ENCODE measurements around the gene TMEM94. TPM values are rescaled to one million over a fixed set of nuclear protein-coding genes. Genes with fewer than 3 reads are reported as not detected.

TMEM94 gene
- total RNA-seq, 1 experiment from 2014 or later: 61.4 TPM

- peaks cover 4 to 36% (median 29%) of the 10 kb centered on the region in 3 experiments; a peak in 6 of 7 replicates for H3K36me3 Mint-ChIP-seq (ENCODE audit: insufficient read depth in 1 of 3, low read depth in 3 of 3)
- H3K4me1 Mint-ChIP-seq: peaks cover 4 to 10% of the 10 kb centered on the region in 2 experiments; a peak in 3 of 4 replicates
- H3K27ac ChIP-seq (ENCODE audit: insufficient read length, low read depth, low read length): no peak overlapping the region
- WGBS (ENCODE audit: extremely low coverage, insufficient read length, low lambda C conversion rate): no CpG with 5 or more reads among the region's 4 CpGs
- H3T11ph ChIP-seq (ENCODE audit: low read length): no peak overlapping the region
- H3K4ac ChIP-seq (ENCODE audit: low read depth, low read length): no peak overlapping the region
- H3K79me2 ChIP-seq (ENCODE audit: insufficient read depth, low read length): no peaks in the 10 kb centered on the region; the same call in 1 of the 2 replicates
- H4K91ac ChIP-seq (ENCODE audit: insufficient read length, low read depth, low read length): no peak overlapping the region
- no peak overlapping the region for H4K5ac ChIP-seq (ENCODE audit: insufficient read length, low read depth, low read length)
- peaks cover 6% of the 10 kb centered on the region for H3K23me2 ChIP-seq (ENCODE audit: insufficient read length, low read depth, low read length, poor library complexity, severe bottlenecking)
- no peak overlapping the region for H2BK120ac ChIP-seq (ENCODE audit: low read depth, low read length, poor library complexity, severe bottlenecking)
- TF ChIP-seq CTCF (conservative IDR thresholded peaks at IDR 0.05): no peak
- H3K14ac ChIP-seq (ENCODE audit: insufficient read depth, low read length): no peak overlapping the region
- no peaks in the 10 kb centered on the region for H3K79me1 ChIP-seq (ENCODE audit: insufficient read depth, low read depth, low read length, poor library complexity, severe bottlenecking)
- H2AFZ ChIP-seq (ENCODE audit: low read length): no peak overlapping the region
- no peak overlapping the region for H2BK15ac ChIP-seq (ENCODE audit: low read depth, low read length)
- no peak overlapping the region for H4K8ac ChIP-seq (replicated peaks; ENCODE audit: insufficient read length, low read depth, low read length)
- H3K23ac ChIP-seq (ENCODE audit: insufficient read length, low read depth, low read length): no peak overlapping the region
- no peak overlapping the region for H2BK12ac ChIP-seq (ENCODE audit: insufficient read length, low read depth, low read length)
- H3K9ac ChIP-seq (ENCODE audit: extremely low read depth, insufficient read length, low read length): no peak overlapping the region
- no peak overlapping the region for H3K18ac ChIP-seq (ENCODE audit: insufficient read length, low read depth, low read length)
- no peak overlapping the region for H2BK20ac ChIP-seq (ENCODE audit: low read depth, low read length, poor library complexity, severe bottlenecking)
- H3K27ac Mint-ChIP-seq: no peak overlapping the region; a peak in 1 of 7 replicates
- H4K20me1 ChIP-seq (ENCODE audit: control insufficient read depth, insufficient read depth, insufficient read length): no peaks in the 10 kb centered on the region
- no peaks in the 10 kb centered on the region for H3K9me3 ChIP-seq (ENCODE audit: control insufficient read depth, low read depth, low read length)
- no peak overlapping the region for H3K4me2 ChIP-seq (ENCODE audit: insufficient read depth, insufficient read length, low read length)
- H2BK5ac ChIP-seq (ENCODE audit: insufficient read length, low read length): no peak overlapping the region
- H3K56ac ChIP-seq (ENCODE audit: insufficient read length, low read depth, low read length): no peak overlapping the region
- no peaks in the 10 kb centered on the region for H3K27me3 ChIP-seq (ENCODE audit: insufficient read depth, low read length)
- H3K9me3 Mint-ChIP-seq: no peaks in the 10 kb centered on the region
- no peak for DNase-seq
- no peaks in the 10 kb centered on the region for H3K4me1 ChIP-seq (ENCODE audit: insufficient read depth, low read length)
- no peaks in the 10 kb centered on the region for H3K27me3 Mint-ChIP-seq (ENCODE audit: low read depth)
- H3K4me3 Mint-ChIP-seq: no peak overlapping the region
- no peak overlapping the region for H2AK5ac ChIP-seq (ENCODE audit: insufficient read length, low read length)
These were observed 54.8 kb downstream of the TMEM94 start for GRCh38 chr17:75511270-75511609.
